ENCODE measurements around the gene AFTPH. TPM values are rescaled to one million over a fixed set of nuclear protein-coding genes. Genes with fewer than 3 reads are reported as not detected.
A peak's percentile ranks its signal among the peaks of the same experiment; 100 is the strongest.

The AFTPH gene
- total RNA-seq, 1 experiment from 2014 or later = 17.9 TPM

- Histone ChIP-seq H3K4me1 (ENCODE audit: control insufficient read depth, insufficient read depth, low read length) (no peaks in the 10 kb centered on the region), H3K27me3 (ENCODE audit: control insufficient read depth, insufficient read depth, low read length) (no peaks in the 10 kb centered on the region), H3K36me3 (ENCODE audit: control insufficient read depth, insufficient read depth, low read length) (peaks cover 4% of the 10 kb centered on the region), H3K4me3 (ENCODE audit: low read depth in 2 of 2, low read length in 2 of 2) (no peak overlapping the region), H3K27ac (ENCODE audit: low read length) (no peak overlapping the region), H3K9me3 (ENCODE audit: control insufficient read depth, insufficient read depth, low read depth, low read length) (no peaks in the 10 kb centered on the region)
- peak; percentile 27 for DNase-seq (ENCODE audit: low read depth, low spot score)
- no peak for ATAC-seq
- CTCF ChIA-PET = interaction anchor here (1.1 kb wide), 1 partner anchor 317 kb away, joined by 3 read pairs; no protein-coding TSS in a partner anchor
- POLR2A ChIA-PET = no interaction called here
- BruUV-seq (replicated peaks) = no TSS peak
- in situ Hi-C loops (cut with HindIII; ENCODE audit: low pct_unique_long_range_greater_than_20kb, low sequenced_read_pairs) = no loop called here
- intact Hi-C loops (cut with micrococcal nuclease; ENCODE audit: unreplicated experiment) = no loop called here
- TF ChIP-seq SIN3A (IDR thresholded peaks at IDR 0.05; ENCODE audit: borderline replicate concordance, insufficient read depth, low read depth, low read length) = no peak
- peak; percentile 66 for TF ChIP-seq CTCF (IDR thresholded peaks at IDR 0.05)
Observed at GRCh38 chr2:64595397-64596176, 71.5 kb downstream of the AFTPH start.

GRCh38 chr2:64598226-64598625 is 74.1 kb downstream of the AFTPH start:
- no peak for TF ChIP-seq POLR2AphosphoS5 (IDR thresholded peaks at IDR 0.05; ENCODE audit: low read depth, low read length)
- TF ChIP-seq SIN3A (IDR thresholded peaks at IDR 0.05; ENCODE audit: borderline replicate concordance, insufficient read depth, low read depth, low read length) = no peak
- TF ChIP-seq REST (IDR thresholded peaks at IDR 0.05; ENCODE audit: insufficient read depth in 1 of 2, low read depth in 2 of 2, low read length in 1 of 2) = no peak
- TF ChIP-seq TCF7L2 (IDR thresholded peaks at IDR 0.05; ENCODE audit: low read depth, low read length) = no peak
- no peak for TF ChIP-seq CTCF (IDR thresholded peaks at IDR 0.05)
- no peaks in the 10 kb centered on the region for H3K9me3 ChIP-seq (ENCODE audit: control insufficient read depth, insufficient read depth, low read depth, low read length)
- no TSS peak for BruUV-seq (replicated peaks)
- ChIA-PET POLR2A (no interaction called here), CTCF (no interaction called here)
- no peak overlapping the region for H3K27ac ChIP-seq (ENCODE audit: low read length)
- no peak overlapping the region for H3K4me3 ChIP-seq (ENCODE audit: low read depth in 2 of 2, low read length in 2 of 2)
- in situ Hi-C loops (cut with HindIII; ENCODE audit: low pct_unique_long_range_greater_than_20kb, low sequenced_read_pairs) (no loop called here), intact Hi-C loops (cut with micrococcal nuclease; ENCODE audit: unreplicated experiment) (no loop called here)
- no peaks in the 10 kb centered on the region for H3K27me3 ChIP-seq (ENCODE audit: control insufficient read depth, insufficient read depth, low read length)
- H3K4me1 ChIP-seq (ENCODE audit: control insufficient read depth, insufficient read depth, low read length) = no peaks in the 10 kb centered on the region
- no peak for DNase-seq (ENCODE audit: low read depth, low spot score)
- no peaks in the 10 kb centered on the region for H3K36me3 ChIP-seq (ENCODE audit: control insufficient read depth, insufficient read depth, low read length)
- ATAC-seq = no peak
